ENCODE data around the gene FHOD3.

- TF ChIP-seq SIN3A (IDR thresholded peaks at IDR 0.05; ENCODE audit: borderline replicate concordance, insufficient read depth, low read length) (no peak), POLR2AphosphoS5 (IDR thresholded peaks at IDR 0.05; ENCODE audit: low read depth, low read length) (no peak), TAF1 (IDR thresholded peaks at IDR 0.05; ENCODE audit: borderline replicate concordance, insufficient read depth, low read length) (no peak)
- TF ChIP-seq, protein P1, sequence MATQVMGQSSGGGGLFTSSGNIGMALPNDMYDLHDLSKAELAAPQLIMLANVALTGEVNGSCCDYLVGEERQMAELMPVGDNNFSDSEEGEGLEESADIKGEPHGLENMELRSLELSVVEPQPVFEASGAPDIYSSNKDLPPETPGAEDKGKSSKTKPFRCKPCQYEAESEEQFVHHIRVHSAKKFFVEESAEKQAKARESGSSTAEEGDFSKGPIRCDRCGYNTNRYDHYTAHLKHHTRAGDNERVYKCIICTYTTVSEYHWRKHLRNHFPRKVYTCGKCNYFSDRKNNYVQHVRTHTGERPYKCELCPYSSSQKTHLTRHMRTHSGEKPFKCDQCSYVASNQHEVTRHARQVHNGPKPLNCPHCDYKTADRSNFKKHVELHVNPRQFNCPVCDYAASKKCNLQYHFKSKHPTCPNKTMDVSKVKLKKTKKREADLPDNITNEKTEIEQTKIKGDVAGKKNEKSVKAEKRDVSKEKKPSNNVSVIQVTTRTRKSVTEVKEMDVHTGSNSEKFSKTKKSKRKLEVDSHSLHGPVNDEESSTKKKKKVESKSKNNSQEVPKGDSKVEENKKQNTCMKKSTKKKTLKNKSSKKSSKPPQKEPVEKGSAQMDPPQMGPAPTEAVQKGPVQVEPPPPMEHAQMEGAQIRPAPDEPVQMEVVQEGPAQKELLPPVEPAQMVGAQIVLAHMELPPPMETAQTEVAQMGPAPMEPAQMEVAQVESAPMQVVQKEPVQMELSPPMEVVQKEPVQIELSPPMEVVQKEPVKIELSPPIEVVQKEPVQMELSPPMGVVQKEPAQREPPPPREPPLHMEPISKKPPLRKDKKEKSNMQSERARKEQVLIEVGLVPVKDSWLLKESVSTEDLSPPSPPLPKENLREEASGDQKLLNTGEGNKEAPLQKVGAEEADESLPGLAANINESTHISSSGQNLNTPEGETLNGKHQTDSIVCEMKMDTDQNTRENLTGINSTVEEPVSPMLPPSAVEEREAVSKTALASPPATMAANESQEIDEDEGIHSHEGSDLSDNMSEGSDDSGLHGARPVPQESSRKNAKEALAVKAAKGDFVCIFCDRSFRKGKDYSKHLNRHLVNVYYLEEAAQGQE (IDR thresholded peaks at IDR 0.05; ENCODE audit: insufficient read depth in 1 of 2, low read depth in 2 of 2, low read length in 2 of 2), result no peak
Measured at GRCh38 chr18:36782710-36783109, 485.2 kb downstream of the FHOD3 start.

Data from PFSK-1 (cell line).